ENCODE results near the gene CCDC89.

The CCDC89 gene

DNA sequence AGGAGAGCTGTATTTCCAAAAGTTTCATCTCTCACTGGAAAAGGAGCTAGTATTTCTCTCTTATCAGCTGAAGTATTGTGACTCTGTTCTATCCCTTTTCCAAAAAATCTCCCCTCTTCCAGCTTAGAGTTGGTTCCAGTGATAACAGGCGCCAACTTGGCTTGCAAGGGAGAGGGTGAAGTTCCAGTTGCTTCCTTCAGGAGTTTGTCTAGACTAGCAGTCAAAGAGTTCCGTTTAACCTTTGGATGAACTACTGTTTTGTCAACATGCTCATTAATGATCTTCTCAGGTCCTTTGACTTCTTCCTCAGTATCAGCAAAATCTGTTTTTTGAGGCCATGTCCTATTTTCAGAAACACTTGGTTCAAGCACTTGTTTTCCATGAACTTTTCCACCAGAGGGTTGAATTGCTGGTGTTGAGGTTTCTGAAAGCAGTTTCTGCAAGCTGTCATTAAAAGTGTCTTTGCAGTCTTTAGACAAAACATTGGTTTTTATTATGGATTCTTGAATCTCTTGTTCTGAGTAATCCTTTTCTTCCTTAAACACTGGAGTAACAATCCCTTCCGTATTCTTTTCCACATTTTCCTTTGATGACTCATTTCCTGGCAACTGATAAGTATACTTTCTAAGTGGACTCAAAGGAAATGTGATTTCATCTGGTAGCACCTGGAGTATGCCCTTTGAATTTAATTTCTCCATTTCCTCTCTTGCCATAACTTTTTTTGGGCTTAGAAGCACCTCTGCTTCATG is 39.7 kb upstream of the CCDC89 start:
- Histone ChIP-seq H3K27me3 (ENCODE audit: insufficient read depth, low read length) (no peaks in the 10 kb centered on the region), H3K9me3 (ENCODE audit: low read length) (no peaks in the 10 kb centered on the region), H3K36me3 (ENCODE audit: insufficient read depth, low read length) (no peaks in the 10 kb centered on the region), H3K9ac (ENCODE audit: low read length) (no peak overlapping the region), H3K27ac (ENCODE audit: low read depth, low read length, poor library complexity, severe bottlenecking) (no peak overlapping the region), H3F3A (ENCODE audit: insufficient read depth, low read length) (no peaks in the 10 kb centered on the region), H3K79me2 (ENCODE audit: insufficient read depth, low read length) (no peaks in the 10 kb centered on the region), H3K4me1 (ENCODE audit: insufficient read depth, low read length, severe bottlenecking) (no peaks in the 10 kb centered on the region), H3K4me2 (ENCODE audit: low read length) (no peak overlapping the region), H2AFZ (ENCODE audit: low read length) (no peak overlapping the region), H3K9me2 (ENCODE audit: low read depth, low read length) (no peaks in the 10 kb centered on the region), H3K4me3 (ENCODE audit: low read depth, low read length, poor library complexity, severe bottlenecking) (no peak overlapping the region), H4K20me1 (ENCODE audit: insufficient read depth, low read length) (no peaks in the 10 kb centered on the region)
- TF ChIP-seq, protein P1, sequence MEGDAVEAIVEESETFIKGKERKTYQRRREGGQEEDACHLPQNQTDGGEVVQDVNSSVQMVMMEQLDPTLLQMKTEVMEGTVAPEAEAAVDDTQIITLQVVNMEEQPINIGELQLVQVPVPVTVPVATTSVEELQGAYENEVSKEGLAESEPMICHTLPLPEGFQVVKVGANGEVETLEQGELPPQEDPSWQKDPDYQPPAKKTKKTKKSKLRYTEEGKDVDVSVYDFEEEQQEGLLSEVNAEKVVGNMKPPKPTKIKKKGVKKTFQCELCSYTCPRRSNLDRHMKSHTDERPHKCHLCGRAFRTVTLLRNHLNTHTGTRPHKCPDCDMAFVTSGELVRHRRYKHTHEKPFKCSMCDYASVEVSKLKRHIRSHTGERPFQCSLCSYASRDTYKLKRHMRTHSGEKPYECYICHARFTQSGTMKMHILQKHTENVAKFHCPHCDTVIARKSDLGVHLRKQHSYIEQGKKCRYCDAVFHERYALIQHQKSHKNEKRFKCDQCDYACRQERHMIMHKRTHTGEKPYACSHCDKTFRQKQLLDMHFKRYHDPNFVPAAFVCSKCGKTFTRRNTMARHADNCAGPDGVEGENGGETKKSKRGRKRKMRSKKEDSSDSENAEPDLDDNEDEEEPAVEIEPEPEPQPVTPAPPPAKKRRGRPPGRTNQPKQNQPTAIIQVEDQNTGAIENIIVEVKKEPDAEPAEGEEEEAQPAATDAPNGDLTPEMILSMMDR (IDR thresholded peaks at IDR 0.05; ENCODE audit: low read length), result no peak
- TF ChIP-seq EZH2 (IDR thresholded peaks at IDR 0.05; ENCODE audit: borderline replicate concordance, low read length), result no peak

DNA sequence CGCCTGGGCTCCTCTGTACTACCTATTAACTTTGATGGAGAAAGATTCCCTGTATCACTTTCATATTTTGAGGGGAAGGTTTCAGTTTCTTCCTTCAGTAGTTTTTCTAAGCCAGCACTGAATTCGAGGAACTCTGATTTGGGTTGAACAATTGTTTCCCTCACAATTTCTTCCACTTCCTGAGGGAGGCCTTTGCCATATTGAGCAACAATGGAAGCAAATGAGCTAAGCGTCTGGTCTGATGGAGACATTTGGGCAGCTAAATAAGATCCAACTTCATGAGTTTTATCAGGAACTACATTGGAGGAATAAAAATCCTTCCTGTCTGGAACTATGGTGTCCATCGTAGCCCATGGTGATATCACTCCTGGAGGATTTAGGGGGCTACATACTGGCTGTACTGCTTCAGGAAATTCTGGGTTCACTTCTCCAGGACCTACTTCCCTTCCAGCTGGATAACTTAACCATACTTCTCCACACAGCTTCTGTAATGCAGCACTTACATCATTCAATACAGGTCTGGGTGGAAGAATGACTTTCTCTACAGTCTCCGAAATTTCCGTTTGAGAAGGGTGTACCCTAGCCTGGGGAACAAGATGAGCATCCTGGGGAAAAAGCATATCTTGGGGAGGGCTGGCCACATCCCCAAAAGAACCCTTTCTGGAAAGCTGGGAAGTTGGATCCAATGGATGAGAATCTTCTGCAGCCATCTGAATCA is 38.9 kb upstream of the CCDC89 start:
- H3K4me2 ChIP-seq (ENCODE audit: low read length), result no peak overlapping the region
- H3K27ac ChIP-seq (ENCODE audit: low read depth, low read length, poor library complexity, severe bottlenecking), result no peak overlapping the region
- no peaks in the 10 kb centered on the region for H3K9me3 ChIP-seq (ENCODE audit: low read length)

DNA sequence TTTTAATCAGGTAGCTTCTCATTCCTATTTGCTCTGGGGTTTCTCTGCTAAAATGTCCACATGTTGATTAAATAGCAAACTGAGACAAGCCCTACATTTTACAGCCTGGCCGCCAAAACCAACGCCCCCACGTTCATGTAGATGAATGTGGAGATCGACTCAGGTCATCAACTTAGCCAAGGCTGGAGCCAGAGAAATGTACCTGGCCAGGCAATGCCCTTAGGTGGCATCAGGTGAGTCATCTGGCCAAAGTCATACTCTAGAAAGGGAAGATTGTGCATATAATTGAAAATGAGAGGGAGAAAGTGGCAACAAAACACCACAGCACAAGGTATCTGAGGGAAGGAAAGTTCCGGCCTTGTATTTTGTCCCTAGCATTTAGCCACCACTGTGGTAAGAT is 37.1 kb upstream of the CCDC89 start:
- Histone ChIP-seq H3F3A (ENCODE audit: insufficient read depth, low read length) (no peaks in the 10 kb centered on the region), H3K36me3 (ENCODE audit: insufficient read depth, low read length) (no peaks in the 10 kb centered on the region), H2AFZ (ENCODE audit: low read length) (no peak overlapping the region)

More for the DNA sequence above, 38.9 kb upstream of the CCDC89 start:
- Histone ChIP-seq H3K27me3 (ENCODE audit: insufficient read depth, low read length) (no peaks in the 10 kb centered on the region), H4K20me1 (ENCODE audit: insufficient read depth, low read length) (no peaks in the 10 kb centered on the region), H3K79me2 (ENCODE audit: insufficient read depth, low read length) (no peaks in the 10 kb centered on the region), H2AFZ (ENCODE audit: low read length) (no peak overlapping the region), H3K36me3 (ENCODE audit: insufficient read depth, low read length) (no peaks in the 10 kb centered on the region), H3K9me2 (ENCODE audit: low read depth, low read length) (no peaks in the 10 kb centered on the region), H3K9ac (ENCODE audit: low read length) (no peak overlapping the region), H3K4me1 (ENCODE audit: insufficient read depth, low read length, severe bottlenecking) (no peaks in the 10 kb centered on the region), H3K4me3 (ENCODE audit: low read depth, low read length, poor library complexity, severe bottlenecking) (no peak overlapping the region), H3F3A (ENCODE audit: insufficient read depth, low read length) (no peaks in the 10 kb centered on the region)
- no peak for TF ChIP-seq EZH2 (IDR thresholded peaks at IDR 0.05; ENCODE audit: borderline replicate concordance, low read length)
- TF ChIP-seq, protein P1 (IDR thresholded peaks at IDR 0.05; ENCODE audit: low read length), result no peak

More for the DNA sequence above, 37.1 kb upstream of the CCDC89 start:
- no peaks in the 10 kb centered on the region for H3K9me2 ChIP-seq (ENCODE audit: low read depth, low read length)
- no peak for TF ChIP-seq EZH2 (IDR thresholded peaks at IDR 0.05; ENCODE audit: borderline replicate concordance, low read length)
- TF ChIP-seq, protein P1 (IDR thresholded peaks at IDR 0.05; ENCODE audit: low read length), result no peak
- H3K9me3 ChIP-seq (ENCODE audit: low read length), result no peaks in the 10 kb centered on the region
- H3K4me3 ChIP-seq (ENCODE audit: low read depth, low read length, poor library complexity, severe bottlenecking), result no peak overlapping the region
- H3K27me3 ChIP-seq (ENCODE audit: insufficient read depth, low read length), result no peaks in the 10 kb centered on the region
- no peaks in the 10 kb centered on the region for H3K79me2 ChIP-seq (ENCODE audit: insufficient read depth, low read length)
- no peaks in the 10 kb centered on the region for H4K20me1 ChIP-seq (ENCODE audit: insufficient read depth, low read length)
- H3K4me1 ChIP-seq (ENCODE audit: insufficient read depth, low read length, severe bottlenecking), result no peaks in the 10 kb centered on the region
- H3K4me2 ChIP-seq (ENCODE audit: low read length), result no peak overlapping the region
- no peak overlapping the region for H3K9ac ChIP-seq (ENCODE audit: low read length)
- no peak overlapping the region for H3K27ac ChIP-seq (ENCODE audit: low read depth, low read length, poor library complexity, severe bottlenecking)
